Measurements from ENCODE around the gene PCDHA6.

GRCh38 chr5:140875085-140876065 lies 47.6 kb downstream of the PCDHA6 start, which contains the start of gene PCDHA12:
- TF ChIP-seq CTCF (conservative IDR thresholded peaks at IDR 0.05; ENCODE audit: low read length) (peak; percentile 50), EZH2phosphoT487 (IDR thresholded peaks at IDR 0.05; ENCODE audit: borderline replicate concordance, low read depth, low read length) (no peak)
